GM19193 (cell line): ENCODE data around the gene SLC2A5.

Experiments
- POLR2A ChIP-seq: IDR thresholded peaks from 4 replicates; pipeline ENCODE4 v1.6.1; 2011; ENCODE audit not compliant: insufficient read depth, insufficient read length; ENCODE audit errors: extremely low read depth

The SLC2A5 gene

DNA sequence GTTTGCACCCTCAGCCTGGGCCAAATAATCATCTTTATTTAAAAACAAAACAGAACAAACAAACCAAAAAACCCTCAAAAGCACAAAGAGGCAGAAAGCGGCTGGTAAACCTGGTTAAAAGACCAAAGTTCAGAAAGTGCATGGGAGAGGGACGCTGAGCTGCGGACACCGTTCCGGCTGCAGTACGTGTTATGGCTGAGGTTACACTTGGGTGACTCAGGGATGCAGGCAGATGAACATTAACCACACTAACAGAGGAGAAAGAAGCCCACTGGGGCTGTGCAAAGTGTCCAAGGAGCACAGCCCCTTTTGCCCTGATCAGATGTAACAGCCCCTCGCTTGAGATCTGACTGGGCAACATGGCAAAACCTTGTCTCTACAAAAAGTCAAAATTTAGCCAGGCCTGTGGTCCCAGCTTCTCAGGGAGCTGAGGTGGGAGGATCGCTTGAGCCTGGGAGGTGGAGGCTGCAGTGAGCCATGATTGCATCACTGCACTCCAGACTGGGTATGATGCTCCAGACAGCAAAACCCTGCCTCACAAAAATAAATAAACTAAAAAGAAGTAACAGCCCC lies 31.1 kb upstream of the SLC2A5 start:
- TF ChIP-seq POLR2A, result no peak

DNA sequence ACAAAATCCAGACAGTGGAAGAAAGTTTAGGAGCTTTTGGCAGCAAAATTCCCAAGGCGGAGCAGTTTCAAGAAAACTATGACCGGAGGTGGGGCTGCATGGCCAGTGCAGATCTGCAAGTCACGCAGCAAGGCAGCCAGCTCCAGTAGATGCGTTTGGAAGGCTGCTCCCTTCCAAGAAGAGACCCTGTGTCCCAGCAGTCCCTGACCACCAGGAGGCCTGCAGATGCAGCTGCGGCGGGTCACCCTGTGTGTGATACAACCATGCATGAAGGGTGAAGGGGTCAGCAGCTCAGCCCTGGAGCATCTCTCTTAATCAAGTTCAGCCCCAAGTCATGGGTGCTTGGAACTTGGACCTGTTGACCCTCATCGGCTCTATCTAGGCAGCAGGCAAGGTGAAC lies 30.1 kb upstream of the SLC2A5 start:
- TF ChIP-seq POLR2A, result no peak

DNA sequence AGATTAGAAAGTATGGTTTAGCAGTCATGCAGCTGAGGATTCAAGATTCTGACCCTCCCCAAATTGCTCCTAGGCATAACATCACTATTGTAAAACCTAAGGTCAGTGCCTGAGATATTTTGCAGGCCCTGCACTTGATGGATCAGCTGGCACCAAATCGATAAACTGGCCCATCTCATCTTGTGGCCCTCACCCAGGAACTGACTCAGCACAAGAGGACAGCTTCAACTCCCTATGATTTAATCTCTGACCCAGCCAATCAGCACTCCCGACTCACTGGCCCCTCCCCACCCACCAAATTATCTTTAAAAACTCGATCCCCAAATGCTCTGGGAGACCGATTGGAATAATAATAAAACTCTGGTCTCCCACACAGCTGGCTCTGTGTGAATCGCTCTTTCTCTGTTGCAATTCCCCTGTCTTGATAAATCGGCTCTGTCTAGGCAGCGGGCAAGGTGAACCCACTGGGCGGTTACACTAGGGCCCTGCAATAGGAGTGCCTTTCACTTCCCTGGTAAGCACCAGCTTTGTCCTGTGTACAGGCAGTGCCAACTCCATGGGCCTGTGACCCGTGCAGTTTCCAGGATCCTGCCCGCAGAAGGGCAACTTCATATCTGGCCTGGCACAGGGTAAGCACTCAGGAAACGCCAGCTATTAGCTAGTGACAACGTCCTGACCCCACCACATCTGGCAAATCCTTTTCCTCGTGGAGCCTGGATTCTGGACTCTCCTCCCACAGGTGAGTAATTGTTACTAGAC lies 28.7 kb upstream of the SLC2A5 start:
- TF ChIP-seq POLR2A, result no peak

DNA sequence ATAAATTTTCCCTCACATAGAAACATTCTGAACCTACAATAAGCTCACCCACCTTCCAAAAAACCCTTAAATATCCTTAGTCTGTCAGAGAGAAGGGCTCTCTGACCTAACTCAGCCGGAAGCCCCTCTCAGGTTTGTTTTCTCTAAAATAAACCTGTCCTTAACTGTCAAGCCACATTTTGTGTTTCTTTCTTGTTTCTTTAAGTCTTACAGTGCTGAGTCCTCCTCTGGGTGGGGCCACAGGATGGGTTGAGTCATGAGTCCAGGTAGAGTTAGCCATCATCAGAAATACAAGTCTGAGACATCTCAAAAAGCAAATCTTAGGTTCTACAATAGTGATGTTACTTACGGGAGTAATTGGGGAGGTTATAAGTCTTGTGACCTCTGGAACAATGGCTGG lies 26.4 kb upstream of the SLC2A5 start:
- no peak for TF ChIP-seq POLR2A

DNA sequence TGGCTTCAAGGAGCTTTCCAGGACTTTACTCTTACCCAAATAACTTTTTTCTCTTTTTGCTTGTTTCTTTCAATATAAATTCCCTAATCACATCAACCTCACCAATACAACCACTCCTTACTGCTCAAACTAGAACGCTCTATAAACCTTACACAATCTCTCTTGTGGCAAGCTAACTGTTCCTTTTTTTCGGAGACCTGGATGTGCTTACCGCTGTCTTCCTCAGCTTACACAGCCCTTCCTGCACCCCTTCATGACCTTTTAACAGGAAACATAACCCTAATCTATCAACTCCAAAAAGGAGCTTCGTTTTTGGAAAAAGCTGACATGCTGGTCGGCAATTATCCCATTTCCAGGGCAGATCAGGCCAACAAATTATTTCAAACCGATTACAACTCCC lies 24.1 kb upstream of the SLC2A5 start:
- no peak for TF ChIP-seq POLR2A

DNA sequence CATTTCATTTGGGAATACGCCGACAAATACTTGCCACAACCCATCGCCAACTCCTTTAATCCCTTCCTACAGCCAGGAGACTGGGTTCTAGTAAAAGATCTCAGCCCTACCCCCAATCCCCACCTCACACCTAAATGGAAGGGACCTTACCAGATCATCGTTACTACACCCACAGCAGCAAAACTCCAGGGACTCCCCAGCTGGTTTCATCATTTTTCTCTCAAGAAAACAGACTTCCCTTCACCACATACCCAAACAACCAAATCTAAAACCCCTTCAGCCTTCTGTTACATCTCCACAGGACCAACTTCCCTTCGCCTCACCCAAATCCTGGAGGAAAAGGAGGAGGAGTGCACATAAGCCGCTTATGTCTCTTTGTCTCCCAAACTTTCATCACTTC lies 23.7 kb upstream of the SLC2A5 start:
- TF ChIP-seq POLR2A, result no peak

DNA sequence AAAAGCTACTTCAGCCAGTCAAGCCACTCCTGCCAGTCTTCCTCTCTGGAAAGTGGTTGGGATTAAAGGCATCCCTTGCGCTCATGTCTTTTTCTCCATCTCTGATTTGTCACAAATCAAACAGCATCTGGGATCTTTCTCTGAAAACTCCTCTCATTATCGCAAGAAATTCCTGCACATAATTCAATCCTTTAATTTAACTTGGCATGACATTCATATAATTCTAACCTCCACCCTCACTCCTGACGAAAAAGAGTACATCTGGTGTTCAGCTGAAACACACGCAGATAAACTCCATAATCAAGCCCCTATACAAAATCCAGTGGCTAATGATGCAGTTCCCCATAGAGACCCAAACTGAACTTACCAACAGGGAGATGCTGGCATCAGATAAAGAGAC lies 19.4 kb upstream of the SLC2A5 start:
- TF ChIP-seq POLR2A, result no peak

DNA sequence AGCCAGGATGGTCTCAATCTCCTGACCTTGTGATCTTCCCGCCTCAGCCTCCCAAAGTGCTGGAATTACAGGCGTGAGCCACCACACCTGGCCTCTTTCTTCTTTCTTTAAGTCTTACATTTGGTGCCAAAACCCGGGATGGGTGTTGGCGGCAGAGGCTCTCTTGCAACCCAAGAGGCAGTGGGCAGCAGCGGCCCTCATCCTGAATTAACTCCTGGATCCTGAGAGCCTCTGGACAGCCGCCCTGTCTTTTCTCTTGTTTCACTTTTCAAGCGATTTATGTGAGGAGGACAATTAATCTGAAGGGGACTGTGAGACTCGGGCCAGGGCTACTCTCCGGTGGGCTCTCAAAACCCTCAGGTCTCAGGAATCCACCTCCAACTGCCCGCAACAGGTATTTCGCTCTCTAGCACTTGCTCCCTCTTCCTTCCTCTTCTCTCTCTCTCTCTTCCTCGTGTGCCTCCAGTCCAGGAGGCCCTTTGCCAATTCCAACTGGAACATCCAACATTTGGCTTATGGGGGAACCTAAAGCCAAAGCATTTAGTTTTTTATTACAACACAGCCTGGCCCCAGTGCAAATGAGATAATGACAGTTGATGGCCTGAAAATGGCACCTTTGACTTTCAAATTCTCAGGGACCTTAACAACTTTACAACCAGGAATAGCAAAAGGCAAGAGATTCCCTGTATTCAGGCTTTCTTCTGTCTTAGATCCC lies 18.1 kb upstream of the SLC2A5 start:
- TF ChIP-seq POLR2A, result no peak

DNA sequence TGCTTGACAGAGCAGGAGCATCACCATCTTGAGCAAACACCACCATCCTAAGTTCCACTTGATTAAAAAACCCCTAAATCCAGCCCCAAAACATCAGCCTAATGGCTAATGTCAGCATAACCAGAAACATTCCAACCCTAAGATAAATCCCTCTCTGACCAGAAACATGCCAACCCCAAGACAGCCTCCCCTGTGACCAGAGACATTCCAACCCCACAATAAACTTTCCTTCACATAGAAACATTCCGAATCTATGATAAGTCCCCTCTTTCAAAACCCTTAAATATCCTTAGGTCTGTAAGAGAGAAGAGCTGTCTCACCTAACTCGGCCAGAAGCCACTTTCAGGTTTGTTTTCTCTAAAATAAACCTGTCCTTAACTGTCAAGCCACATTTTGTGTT lies 17.4 kb upstream of the SLC2A5 start:
- TF ChIP-seq POLR2A, result no peak

DNA sequence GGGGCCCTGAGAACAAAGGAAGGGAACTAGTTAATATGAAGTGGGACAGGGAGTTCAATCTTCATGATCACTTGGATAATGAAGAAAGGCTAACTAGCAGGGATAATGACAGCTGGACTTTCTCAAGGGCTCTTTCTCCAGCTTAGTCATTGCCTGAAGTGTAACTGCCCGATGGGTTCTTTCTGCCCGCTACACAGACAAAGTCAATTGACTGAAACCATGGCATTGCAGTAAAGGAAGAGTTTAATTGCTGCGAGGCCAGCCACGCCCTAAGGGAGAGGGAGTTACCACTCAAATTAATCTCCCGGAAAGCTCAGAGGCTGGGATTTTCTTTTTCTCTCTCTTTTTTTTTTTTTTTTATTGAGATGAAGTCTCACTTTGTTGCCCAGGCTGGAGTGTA lies 16.6 kb upstream of the SLC2A5 start:
- TF ChIP-seq POLR2A, result no peak

DNA sequence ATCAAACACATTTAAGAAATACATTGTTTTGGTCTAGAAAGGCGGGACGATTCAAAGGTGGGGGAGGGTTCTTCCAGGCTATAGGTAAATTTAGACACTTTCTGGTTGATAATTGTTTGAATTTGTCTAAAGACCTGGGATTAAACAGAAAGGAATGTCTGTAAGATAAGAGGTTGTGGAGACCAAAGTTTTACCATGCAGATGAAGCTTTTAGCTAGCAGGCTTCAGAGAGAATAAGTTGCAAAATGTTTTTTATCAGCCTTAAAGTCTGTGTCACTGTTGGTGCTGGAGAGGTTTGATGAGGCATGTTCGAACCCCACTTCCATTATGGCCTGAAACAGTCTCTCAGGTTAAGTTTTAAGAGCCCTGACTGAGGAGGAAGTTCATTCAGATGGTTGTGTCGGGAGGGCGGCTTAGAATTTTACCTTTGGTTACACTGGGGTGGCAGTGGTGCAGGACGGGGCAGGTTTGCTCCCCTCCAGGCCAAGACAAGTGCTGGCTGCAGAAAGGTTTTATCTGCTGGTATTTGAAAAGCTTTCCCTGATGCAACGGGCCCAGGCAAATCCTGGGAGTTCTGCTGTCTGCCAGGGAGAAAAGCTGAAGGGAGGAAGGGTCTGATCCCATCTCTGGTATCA lies 16.0 kb upstream of the SLC2A5 start:
- no peak for TF ChIP-seq POLR2A

DNA sequence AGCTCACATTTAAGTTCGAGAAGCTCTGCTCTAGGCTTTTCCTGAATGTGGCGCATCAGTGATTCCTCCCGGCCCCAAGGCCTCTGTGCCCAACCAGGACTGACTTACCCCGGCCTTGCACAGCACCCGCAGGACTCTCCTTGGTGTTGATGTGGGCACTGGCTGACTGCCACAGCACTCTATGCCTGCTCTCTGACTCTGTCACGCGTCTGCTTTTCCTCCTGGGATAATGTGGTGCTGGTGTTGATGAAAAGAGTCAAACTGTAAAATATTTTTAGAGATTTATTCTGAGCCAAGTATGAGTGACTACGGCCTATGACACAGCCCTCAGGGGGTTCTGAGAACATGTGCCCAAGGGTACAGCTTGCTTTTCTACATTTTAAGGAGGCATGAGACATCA lies 15.5 kb upstream of the SLC2A5 start:
- TF ChIP-seq POLR2A, result no peak

DNA sequence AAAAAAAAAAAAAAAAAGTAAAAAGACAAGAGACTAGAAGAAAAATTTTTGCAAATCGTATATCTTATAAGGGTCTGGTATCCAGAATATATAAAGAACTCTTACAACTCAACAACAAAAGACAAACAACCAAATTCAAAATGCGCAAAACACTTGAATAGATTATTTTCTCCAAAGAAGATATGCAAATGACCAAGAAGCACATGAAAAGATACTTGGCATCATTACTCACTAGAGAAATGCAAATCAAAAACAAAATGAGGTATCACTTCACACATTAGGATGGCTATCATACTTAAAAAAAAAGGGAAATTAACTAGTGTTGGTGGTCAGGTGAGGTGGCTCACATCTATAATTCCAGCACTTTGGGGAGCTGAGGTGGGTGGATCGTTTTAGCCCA lies 12.0 kb upstream of the SLC2A5 start:
- no peak for TF ChIP-seq POLR2A

DNA sequence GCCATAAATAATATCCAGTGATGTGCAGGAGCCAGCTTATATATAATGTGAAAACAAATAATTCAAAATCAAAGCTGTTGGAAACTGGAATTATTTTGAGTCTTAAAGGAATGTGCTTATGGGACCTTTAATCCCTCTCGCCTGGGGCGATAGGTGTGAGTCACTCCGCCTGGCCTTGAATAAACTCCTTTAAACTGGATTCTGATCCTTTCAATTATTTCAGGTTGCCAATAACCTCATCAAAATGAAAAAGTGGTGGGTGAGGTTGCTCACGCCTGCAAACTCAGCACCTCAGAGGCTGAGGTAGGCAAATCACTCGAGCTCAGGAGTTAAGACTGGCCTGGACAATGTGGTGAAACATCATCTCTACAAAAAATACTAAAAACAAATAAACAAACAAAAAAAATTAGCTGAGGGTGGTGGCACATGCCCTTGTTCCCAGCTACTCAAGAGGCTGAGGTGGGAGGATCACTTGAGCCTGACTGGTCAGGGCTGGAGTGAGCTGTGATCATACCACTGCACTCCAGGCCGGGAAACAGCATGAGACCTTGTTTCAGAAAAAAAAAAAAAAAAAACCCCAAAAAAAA lies 11.4 kb upstream of the SLC2A5 start:
- TF ChIP-seq POLR2A, result no peak

DNA sequence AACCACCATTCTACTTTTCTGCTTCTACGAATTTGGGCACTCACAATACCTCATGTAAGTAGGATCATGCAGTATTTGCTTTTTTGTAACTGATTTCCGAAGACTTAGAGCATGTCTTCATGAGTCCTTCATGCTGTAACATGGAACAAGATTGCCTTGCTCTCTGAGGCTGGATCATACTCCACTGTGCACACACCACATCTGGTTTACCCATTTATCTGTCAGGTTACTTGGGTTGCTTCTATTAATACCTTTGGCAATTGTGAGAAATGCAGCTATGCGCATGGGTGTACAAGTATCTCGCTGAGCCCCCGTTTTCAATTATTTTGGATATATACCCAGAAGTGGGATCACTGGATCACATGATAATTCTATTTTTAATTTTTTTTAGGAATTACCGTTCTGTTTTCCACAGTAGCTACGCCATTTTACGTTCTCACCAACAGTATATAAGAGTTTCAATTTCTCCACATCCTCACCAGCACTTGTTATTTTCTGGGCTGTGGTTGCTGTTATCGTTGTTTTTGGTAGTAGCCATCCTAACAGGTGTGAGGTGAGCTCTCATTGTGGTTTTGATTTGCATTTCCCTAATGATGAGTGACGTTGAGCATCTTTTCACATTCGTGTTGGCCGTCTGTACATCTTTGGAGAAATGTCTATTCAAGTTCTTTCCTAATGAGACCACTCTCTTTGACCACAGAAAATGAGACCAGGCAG lies 10.7 kb upstream of the SLC2A5 start:
- no peak for TF ChIP-seq POLR2A

DNA sequence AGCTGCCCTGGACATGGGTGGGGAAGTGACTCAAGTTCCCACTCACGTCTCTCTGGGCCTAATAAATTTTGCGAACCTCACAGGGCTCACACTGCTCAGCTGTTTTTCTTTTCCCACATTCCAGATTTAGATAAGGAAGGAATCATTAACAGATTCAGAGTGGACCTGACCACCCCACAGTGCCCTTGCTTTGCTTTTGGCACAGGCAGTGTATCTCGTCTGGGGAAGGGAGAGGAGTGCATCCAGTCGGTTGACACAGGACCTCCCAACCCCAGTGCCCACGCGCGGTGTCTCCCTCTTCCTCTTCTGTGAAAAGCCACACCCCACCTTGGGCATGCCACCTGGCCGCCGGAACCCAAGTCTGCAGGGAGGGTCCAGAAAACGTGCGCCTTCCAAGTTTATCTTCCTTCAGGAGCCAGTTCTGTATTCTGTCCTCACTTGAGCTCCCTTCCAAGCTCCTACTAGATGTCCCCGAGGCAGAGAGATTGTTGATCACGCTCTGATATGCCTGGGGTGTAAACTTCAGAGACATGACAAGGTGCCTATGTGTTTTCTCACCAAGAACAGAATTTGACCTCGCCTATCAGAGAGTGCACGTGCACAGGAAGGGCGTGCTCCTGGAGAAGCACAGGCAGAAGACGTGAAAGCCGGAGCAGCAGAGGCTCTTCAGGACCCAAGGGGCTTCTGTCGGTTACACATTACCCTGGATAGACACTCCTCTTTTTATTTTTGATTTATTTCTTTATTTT lies 9.5 kb upstream of the SLC2A5 start:
- no peak for TF ChIP-seq POLR2A
